HG03442 (cell line): Measurements from ENCODE around the gene LRMDA.

ENCODE experiments used
- ATAC-seq: cut with Tn5 transposase; IDR thresholded peaks from one replicate; pipeline ENCODE4 v1.9.1; 2021; ENCODE audit warnings: mild to moderate bottlenecking, moderate library complexity; ENCODE audit not compliant: unreplicated experiment

LRMDA gene

DNA sequence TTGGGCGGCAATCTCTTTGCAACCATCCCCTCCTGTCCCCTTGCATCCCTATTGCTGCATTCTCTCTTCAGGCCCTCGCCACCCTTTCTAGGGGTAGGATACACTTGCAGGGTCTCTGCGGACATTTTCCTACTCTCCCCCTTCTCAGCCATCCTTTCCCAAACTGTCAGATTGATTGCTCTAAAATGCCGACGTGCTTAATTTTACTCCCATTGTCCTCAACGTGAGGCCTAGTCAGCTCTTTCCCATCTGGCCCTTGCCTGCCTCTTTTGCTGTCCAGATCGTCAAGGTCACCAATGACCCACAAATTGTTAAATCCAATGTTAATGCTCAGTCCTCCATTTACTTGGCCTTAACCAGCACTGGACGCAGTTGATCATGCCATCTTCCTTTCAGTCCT, 12.7 kb upstream of the LRMDA start:
- no peak for ATAC-seq

GRCh38 chr10:75422913-75423312, 8.5 kb upstream of the LRMDA start:
- no peak for ATAC-seq

DNA sequence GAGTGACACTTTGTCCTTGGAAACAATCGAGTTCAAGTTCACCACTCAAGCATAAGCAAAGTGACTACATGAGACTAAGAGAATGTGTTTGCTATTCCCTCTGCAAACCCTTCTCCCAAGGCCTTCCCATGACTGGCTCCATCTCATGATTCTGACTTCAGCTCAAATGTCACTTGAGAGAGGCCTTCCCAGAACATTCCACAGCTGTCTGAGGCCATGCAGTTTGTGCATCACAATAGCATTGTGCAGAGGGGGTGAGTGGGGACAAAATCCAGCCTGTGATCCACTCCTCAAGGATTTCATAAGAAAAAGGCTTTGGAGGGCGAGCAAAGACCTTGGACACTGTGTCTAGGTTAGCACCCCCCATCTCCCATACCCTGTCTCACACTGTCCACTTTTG, 6.9 kb upstream of the LRMDA start:
- no peak for ATAC-seq

DNA sequence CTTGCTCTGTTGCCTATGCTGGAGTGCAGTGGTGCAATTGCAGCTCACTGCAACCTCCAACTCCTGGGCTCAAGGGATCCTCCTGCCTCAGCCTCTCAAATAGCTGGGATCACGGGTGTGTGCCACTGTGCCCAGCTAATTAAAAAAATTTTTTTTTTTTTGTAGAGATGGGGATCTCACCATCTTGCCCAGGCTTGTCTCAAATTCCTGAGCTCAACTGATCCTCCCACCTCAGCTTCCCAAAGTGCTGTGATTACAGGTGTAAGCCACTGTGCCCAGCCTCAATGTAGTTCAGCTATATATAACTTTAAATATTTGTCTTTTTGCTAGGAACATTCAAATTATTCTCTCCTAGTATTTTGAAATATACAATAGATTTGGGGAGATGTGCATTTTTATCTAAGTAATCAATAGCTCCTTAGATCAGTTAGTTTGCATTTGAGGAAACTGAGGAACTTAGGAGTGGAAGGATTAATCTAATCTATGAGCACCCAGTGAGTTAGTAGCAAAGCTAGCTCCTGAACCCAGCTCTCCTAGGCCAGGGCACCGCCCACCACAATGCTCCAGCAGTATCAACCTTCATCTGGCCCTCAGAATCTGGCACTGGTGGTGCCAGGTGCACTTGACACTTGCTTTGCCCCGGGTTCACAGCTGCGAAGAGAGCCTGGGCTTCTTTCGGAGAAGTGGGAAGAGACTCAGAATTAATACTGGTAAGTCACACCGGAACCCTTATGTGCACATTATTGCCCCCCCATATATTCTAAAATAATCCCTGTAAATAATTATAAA, 5.9 kb upstream of the LRMDA start:
- ATAC-seq = no peak

GRCh38 chr10:75426880-75427279, 4.5 kb upstream of the LRMDA start:
- no peak for ATAC-seq

DNA sequence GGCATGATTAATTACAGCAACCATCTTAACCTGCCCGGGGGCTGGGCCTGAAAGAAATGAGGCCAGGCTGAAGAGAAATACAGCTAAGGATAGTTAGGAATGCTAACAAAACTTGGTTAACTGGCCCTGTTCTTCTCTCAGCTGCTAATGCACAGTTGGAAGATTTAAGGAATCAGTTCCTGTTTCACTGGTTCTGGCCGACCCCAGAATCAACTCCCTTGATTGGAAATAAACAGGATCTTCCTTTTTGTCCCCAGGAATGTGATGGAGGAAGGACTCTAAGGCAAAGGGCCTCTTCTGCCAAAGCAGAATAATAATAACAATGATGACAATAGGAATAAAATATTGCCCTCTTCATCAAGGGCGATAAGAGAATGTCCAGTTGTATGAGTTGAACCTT, 3.5 kb upstream of the LRMDA start:
- no peak for ATAC-seq

GRCh38 chr10:75428434-75429158, 2.8 kb upstream of the LRMDA start:
- peak; percentile 46 for ATAC-seq

- ATAC-seq = no peak
Observed at GRCh38 chr10:75429159-75429827, 2.1 kb upstream of the LRMDA start.

GRCh38 chr10:75430000-75430763, 1.2 kb upstream of the LRMDA start:
- no peak for ATAC-seq

DNA sequence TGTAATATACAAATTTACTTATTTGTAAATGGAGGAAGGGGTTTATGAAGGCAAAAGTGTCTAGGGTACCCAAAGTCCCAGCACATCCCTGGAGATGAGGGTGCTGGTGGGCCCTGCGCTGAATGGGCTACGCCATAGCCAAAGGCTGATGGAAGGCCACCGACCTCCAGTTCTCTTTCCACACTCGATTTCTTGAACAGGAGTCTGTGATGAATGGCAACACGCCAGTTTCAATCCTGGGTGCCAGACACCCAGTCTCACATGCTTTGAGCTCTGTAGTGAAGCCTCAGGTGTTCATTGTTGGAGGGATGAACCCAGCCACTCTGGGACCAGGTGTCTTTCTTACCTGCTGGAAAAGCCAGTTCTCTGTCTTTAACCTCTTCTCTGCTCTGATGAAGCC, 752 bp downstream of the LRMDA start:
- no peak for ATAC-seq

DNA sequence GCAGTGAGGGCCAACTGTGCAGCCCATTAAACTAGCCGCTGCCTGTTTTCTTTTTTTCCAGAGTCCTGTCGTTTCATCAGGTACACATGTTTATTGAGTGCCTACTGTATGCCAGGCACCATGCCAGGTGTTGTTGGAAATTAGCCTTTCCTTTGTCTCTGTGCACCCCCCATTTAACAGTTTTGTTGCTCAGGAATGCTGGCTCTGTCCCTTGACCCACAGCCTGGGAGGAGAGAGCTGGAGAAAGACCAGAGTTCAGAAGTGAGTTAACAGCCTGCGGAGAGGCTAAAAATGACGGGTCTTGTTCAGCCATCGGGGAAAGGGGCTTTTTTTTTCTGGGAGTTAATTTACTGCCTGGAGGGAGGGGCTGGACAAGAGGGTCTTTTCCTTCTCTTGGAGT, 1.3 kb downstream of the LRMDA start:
- ATAC-seq = no peak

DNA sequence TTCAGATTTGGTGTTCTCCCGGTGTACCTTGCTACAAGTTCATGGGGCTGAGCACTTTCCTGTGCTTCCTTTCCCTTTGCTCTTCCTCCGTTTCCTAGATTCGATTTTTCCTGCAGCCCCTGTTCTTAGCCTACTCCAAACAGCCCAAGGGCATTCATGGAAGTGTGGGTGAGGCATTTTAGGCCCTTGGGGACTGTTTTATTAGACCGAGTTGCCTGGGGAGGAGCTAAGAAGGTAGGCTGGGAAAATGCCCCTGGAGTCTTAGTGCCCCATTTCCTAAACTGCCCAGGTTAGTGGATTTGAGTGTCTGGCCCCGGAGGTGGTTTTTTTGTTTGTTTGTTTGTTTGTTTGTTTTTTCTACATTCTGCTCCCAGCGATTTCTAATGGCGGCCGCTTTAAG, 1.8 kb downstream of the LRMDA start:
- no peak for ATAC-seq

DNA sequence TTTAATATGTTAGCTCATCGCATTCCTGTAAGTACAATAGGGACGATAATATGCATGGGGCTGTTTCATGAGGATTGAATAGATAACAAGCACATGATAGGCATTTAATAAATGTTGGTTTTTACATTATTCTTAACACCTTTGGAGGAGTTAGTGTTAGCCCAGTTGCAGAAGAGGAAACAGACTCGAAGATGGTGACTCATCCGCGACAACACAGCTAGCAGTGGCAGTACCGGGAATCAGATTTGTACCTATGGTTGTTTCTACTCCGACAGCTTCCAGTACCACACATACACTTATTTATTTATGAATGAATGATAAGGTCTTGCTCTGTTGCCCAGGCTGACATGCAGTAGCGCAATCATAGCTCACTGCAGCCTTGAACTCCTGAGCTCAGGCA, 2.9 kb downstream of the LRMDA start:
- ATAC-seq = no peak

GRCh38 chr10:75435291-75435690, 3.9 kb downstream of the LRMDA start:
- no peak for ATAC-seq

DNA sequence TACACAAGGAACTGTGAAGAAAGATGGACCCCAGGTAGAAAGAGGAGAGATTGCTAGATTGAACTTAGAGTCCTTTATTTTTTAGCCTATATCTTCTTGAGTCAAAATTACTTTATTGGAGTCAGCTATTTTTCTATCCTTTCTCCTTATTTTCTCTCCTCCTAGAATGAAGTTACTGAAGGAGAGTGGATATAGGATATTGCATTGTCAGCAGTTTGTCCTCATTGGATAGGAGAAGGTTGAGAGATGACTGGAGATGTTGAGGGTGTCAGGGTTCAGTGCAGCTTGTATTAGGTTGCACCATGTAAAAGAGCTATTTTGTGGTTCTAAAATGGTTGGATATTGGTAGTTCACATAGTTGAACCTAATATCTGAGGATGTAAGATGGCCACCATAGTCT, 5.5 kb downstream of the LRMDA start:
- ATAC-seq = no peak

GRCh38 chr10:75437693-75438092, 6.3 kb downstream of the LRMDA start:
- ATAC-seq = no peak

GRCh38 chr10:75438275-75438674, 6.9 kb downstream of the LRMDA start:
- no peak for ATAC-seq

GRCh38 chr10:75439811-75440210, 8.4 kb downstream of the LRMDA start:
- no peak for ATAC-seq

DNA sequence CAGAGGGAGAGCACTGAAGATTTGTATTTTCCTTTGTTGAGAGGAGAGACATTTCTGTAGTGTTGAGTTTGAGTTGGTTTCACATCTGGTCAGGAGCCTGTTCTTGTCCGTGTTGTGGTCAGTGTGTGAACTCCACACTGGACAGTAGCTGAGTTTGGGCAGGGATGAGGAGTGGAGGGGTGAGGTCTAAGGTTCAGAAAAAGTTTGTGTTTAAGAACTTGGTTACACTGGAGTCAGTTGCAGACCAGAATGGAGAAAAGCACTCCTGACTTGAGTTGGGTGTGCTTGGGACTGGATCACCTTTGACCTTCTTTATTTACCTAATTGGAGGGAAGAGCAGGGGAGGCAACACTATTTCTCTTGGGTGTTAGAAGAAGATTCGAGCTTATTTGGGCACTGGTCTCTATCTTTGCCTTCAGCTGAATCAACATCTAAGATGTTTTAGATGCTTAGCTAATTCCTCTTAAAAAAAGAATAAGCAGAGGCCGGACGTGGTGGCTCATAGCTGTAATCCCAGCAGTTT, 8.9 kb downstream of the LRMDA start:
- no peak for ATAC-seq

DNA sequence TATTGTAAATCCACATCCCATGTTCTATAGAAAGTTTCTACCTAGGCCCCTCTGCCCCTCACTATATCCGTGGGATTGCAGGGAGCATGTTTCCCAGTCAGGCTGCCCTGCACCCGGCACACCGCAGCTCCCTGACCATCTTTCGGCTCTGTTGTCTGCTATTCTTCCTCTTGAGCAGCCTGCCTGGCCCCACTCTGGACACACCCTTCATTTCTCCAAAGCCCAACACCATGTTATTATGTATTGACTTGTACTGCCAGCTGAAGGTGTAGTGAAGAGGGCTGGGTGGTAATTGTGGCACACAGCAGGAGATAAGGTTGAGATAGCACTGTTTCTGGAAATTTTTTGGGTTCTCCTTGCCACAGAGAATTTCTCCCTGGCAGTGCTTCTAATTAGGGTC, 9.8 kb downstream of the LRMDA start:
- ATAC-seq = no peak

- ATAC-seq = no peak
Observed at GRCh38 chr10:75441682-75442081, 10.3 kb downstream of the LRMDA start.
